HEK293T (cell line): Measurements from ENCODE around the gene C1QTNF8.
"Not testable (repeated sequence)": the region's sequence is repeated elsewhere in the genome, so short reads cannot be mapped to it uniquely, and the experiment has no call there.

ENCODE experiments used
- ELF4 ChIP-seq: fragments of 450-650 bp; IDR thresholded peaks from 2 replicates; pipeline ENCODE4 v1.6.1; 2017; ENCODE audit warnings: antibody characterized with exemption
- NFRKB ChIP-seq: fragments of 450-650 bp; IDR thresholded peaks from 2 replicates; pipeline ENCODE4 v1.6.1; 2016; ENCODE audit warnings: mild to moderate bottlenecking, moderate library complexity
- ZNF384 ChIP-seq: fragments of 450-650 bp; IDR thresholded peaks from 2 replicates; pipeline ENCODE4 v1.6.1; 2016

DNA sequence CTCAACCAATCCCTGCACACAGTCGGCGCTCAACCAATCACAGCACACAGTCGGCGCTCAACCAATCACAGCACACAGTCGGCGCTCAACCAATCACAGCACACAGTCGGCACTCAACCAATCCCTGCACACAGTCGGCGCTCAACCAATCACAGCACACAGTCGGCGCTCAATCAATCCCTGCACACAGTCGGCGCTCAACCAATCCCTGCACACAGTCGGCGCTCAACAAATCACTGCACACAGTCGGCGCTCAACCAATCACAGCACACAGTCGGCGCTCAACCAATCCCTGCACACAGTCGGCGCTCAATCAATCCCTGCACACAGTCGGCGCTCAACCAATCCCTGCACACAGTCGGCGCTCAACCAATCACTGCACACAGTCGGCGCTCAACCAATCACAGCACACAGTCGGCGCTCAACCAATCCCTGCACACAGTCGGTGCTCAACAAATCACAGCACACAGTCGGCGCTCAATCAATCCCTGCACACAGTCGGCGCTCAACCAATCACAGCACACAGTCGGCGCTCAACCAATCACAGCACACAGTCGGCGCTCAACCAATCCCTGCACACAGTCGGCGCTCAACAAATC lies 3.3 kb downstream of the C1QTNF8 start:
- TF ChIP-seq NFRKB, ZNF384, ELF4: not testable (repeated sequence)
